Ramos (cell line): ENCODE measurements around the gene ADRM1.

Experiments used
- in situ Hi-C: fragments of 300-500 bp; cut with MboI; formaldehyde crosslinking; loops from one replicate; pipeline ENCODE4 v1.14.3; 2022; ENCODE audit warnings: low sequenced_read_pairs; ENCODE audit not compliant: unreplicated experiment

The ADRM1 gene

GRCh38 chr20:62277253-62277652 is 25.5 kb upstream of the ADRM1 start:
- in situ Hi-C loops, result no loop called here

- in situ Hi-C loops, result no loop called here
Measured at GRCh38 chr20:62280303-62280702, 22.5 kb upstream of the ADRM1 start.

GRCh38 chr20:62281161-62281933 is 21.4 kb upstream of the ADRM1 start:
- in situ Hi-C loops, result no loop called here

GRCh38 chr20:62282103-62282502 is 20.7 kb upstream of the ADRM1 start:
- in situ Hi-C loops, result no loop called here

- in situ Hi-C loops, result no loop called here
Measured at GRCh38 chr20:62282877-62283503, 19.8 kb upstream of the ADRM1 start.

- in situ Hi-C loops, result no loop called here
Measured at GRCh38 chr20:62284448-62284847, 18.3 kb upstream of the ADRM1 start.

- in situ Hi-C loops, result no loop called here
Measured at GRCh38 chr20:62285151-62285550, 17.6 kb upstream of the ADRM1 start.

GRCh38 chr20:62285722-62286121 is 17.1 kb upstream of the ADRM1 start:
- in situ Hi-C loops, result no loop called here

- in situ Hi-C loops, result no loop called here
Measured at GRCh38 chr20:62286493-62287064, 16.2 kb upstream of the ADRM1 start.

GRCh38 chr20:62287129-62287528 is 15.7 kb upstream of the ADRM1 start:
- in situ Hi-C loops, result no loop called here

GRCh38 chr20:62287759-62288534 is 14.8 kb upstream of the ADRM1 start:
- in situ Hi-C loops, result no loop called here

GRCh38 chr20:62288535-62289105 is 14.2 kb upstream of the ADRM1 start:
- in situ Hi-C loops, result no loop called here

GRCh38 chr20:62289131-62289530 is 13.7 kb upstream of the ADRM1 start:
- in situ Hi-C loops, result no loop called here

- in situ Hi-C loops, result no loop called here
Measured at GRCh38 chr20:62289898-62290297, 12.9 kb upstream of the ADRM1 start.

- in situ Hi-C loops, result no loop called here
Measured at GRCh38 chr20:62291251-62292066, 11.3 kb upstream of the ADRM1 start.

GRCh38 chr20:62292108-62292507 is 10.7 kb upstream of the ADRM1 start:
- in situ Hi-C loops, result no loop called here

GRCh38 chr20:62293111-62293784 is 9.5 kb upstream of the ADRM1 start:
- in situ Hi-C loops, result no loop called here

- in situ Hi-C loops, result no loop called here
Measured at GRCh38 chr20:62293946-62294345, 8.9 kb upstream of the ADRM1 start.

- in situ Hi-C loops, result no loop called here
Measured at GRCh38 chr20:62294516-62294915, 8.3 kb upstream of the ADRM1 start.
